HG03442 (cell line): ENCODE data around the gene KRT82.
"Not testable (repeated sequence)": the region's sequence is repeated elsewhere in the genome, so short reads cannot be mapped to it uniquely, and the experiment has no call there.

Source experiments
- ATAC-seq: cut with Tn5 transposase; IDR thresholded peaks from one replicate; pipeline ENCODE4 v1.9.1; 2021; ENCODE audit warnings: mild to moderate bottlenecking, moderate library complexity; ENCODE audit not compliant: unreplicated experiment

The KRT82 gene

GRCh38 chr12:52347016-52347415 is 59.1 kb downstream of the KRT82 start:
- no peak for ATAC-seq

- ATAC-seq: no peak
Measured at GRCh38 chr12:52346593-52346992, 59.5 kb downstream of the KRT82 start.

GRCh38 chr12:52345041-52345440 is 61.1 kb downstream of the KRT82 start:
- ATAC-seq: not testable (repeated sequence)

- no peak for ATAC-seq
Measured at GRCh38 chr12:52344111-52344510, 62.0 kb downstream of the KRT82 start.
